ENCODE measurements around the gene LGALSL. TPM values are rescaled to one million over a fixed set of nuclear protein-coding genes. Genes with fewer than 3 reads are reported as not detected.

The LGALSL gene
- total RNA-seq, 1 experiment from 2014 or later, result 14.2 TPM

DNA sequence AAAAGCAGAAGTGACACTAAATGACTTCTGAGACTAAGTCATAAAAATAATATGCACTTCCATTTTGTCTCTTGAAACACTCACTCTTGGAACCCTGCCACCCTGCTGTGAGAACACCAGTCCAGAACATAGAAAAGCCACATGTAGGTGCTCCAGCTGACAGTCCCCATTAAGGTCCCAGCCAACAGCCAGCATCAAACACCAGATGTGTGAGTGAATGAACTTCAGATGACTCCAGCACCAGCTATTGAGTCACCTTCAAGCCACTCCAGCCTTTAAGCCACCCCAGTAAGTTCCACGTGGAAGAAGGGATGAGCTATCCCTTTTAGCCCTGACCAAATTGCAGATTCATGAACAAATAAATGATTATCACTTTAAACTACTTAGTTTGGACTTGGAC is 31.5 kb upstream of the LGALSL start:
- Histone ChIP-seq H3K4me1 (ENCODE audit: control insufficient read depth in 1 of 2, insufficient read depth in 2 of 2, low read length in 2 of 2) (peaks cover 0 to 7% of the 10 kb centered on the region in 2 experiments; a peak in 2 of 4 replicates), H3K27ac (ENCODE audit: low read depth, low read length) (no peak overlapping the region), H3K4me2 (ENCODE audit: low read length) (no peak overlapping the region), H4K20me1 (ENCODE audit: insufficient read depth) (no peaks in the 10 kb centered on the region), H3K9me3 (ENCODE audit: control insufficient read depth in 1 of 2, insufficient read depth in 1 of 2, low read depth in 1 of 2, low read length in 2 of 2) (no peaks in the 10 kb centered on the region), H3K36me3 (ENCODE audit: control insufficient read depth in 1 of 2, insufficient read depth in 2 of 2, low read length in 2 of 2) (no peaks in the 10 kb centered on the region), H3K27me3 (ENCODE audit: insufficient read depth, low read length) (no peaks in the 10 kb centered on the region), H3K9ac (ENCODE audit: low read length) (no peak overlapping the region), H2AFZ (ENCODE audit: low read depth, low read length, poor library complexity, severe bottlenecking) (no peak overlapping the region), H3K9me2 (ENCODE audit: insufficient read depth) (no peaks in the 10 kb centered on the region), H3K4me3 (replicated peaks in 1 of 2; ENCODE audit: low read depth in 1 of 2, low read length in 2 of 2) (no peak overlapping the region), H3K79me2 (ENCODE audit: insufficient read depth, low read length) (no peaks in the 10 kb centered on the region)
- BruUV-seq (replicated peaks), result no TSS peak
- ATAC-seq, result no peak
- ChIA-PET POLR2A (no interaction called here), CTCF (no interaction called here), RAD21 (ENCODE audit: low non-redundant PET in 1 of 2, low total read pairs in 2 of 2, uncharacterized antibody in 2 of 2, unreplicated experiment in 2 of 2) (no interaction called here)
- no peak for TF ChIP-seq CEBPB (IDR thresholded peaks at IDR 0.05; ENCODE audit: low read depth)
- no peak for TF ChIP-seq ZFX (IDR thresholded peaks at IDR 0.05)
- TF ChIP-seq CTCF (IDR thresholded peaks at IDR 0.05 in 2 of 3, conservative IDR thresholded peaks at IDR 0.05 in 1 of 3; ENCODE audit: borderline replicate concordance in 1 of 3, insufficient read depth in 1 of 3, low read depth in 2 of 3, low read length in 2 of 3), result no peak
- TF ChIP-seq SRF (IDR thresholded peaks at IDR 0.05; ENCODE audit: low read depth), result no peak
- no peak for TF ChIP-seq ELF1 (IDR thresholded peaks at IDR 0.05; ENCODE audit: borderline replicate concordance, low read depth)
- TF ChIP-seq EZH2phosphoT487 (IDR thresholded peaks at IDR 0.05; ENCODE audit: borderline replicate concordance), result no peak
- TF ChIP-seq, protein P1, sequence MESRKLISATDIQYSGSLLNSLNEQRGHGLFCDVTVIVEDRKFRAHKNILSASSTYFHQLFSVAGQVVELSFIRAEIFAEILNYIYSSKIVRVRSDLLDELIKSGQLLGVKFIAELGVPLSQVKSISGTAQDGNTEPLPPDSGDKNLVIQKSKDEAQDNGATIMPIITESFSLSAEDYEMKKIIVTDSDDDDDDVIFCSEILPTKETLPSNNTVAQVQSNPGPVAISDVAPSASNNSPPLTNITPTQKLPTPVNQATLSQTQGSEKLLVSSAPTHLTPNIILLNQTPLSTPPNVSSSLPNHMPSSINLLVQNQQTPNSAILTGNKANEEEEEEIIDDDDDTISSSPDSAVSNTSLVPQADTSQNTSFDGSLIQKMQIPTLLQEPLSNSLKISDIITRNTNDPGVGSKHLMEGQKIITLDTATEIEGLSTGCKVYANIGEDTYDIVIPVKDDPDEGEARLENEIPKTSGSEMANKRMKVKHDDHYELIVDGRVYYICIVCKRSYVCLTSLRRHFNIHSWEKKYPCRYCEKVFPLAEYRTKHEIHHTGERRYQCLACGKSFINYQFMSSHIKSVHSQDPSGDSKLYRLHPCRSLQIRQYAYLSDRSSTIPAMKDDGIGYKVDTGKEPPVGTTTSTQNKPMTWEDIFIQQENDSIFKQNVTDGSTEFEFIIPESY (IDR thresholded peaks at IDR 0.05; ENCODE audit: extremely low read depth, insufficient replicate concordance, low read length), result no peak
- no peak for TF ChIP-seq JUND (IDR thresholded peaks at IDR 0.05)
- TF ChIP-seq SP1 (IDR thresholded peaks at IDR 0.05; ENCODE audit: low read depth), result no peak
- TF ChIP-seq ZNF274 (IDR thresholded peaks at IDR 0.05; ENCODE audit: low read depth, low read length), result no peak
- no peak for TF ChIP-seq POLR2A (IDR thresholded peaks at IDR 0.05; ENCODE audit: borderline replicate concordance, extremely low read depth, insufficient read depth, insufficient read length)
- no peak for TF ChIP-seq CBX3 (IDR thresholded peaks at IDR 0.05; ENCODE audit: low read depth)
- TF ChIP-seq FOSL1 (IDR thresholded peaks at IDR 0.05; ENCODE audit: low read depth), result no peak
- no peak for TF ChIP-seq SIN3A (IDR thresholded peaks at IDR 0.05; ENCODE audit: low read depth)
- DNase-seq (ENCODE audit: low read depth, low spot score), result no peak
- intact Hi-C loops (cut with micrococcal nuclease), result no loop called here

Data from HCT116 (cell line).